Thyroid gland (tissue), 4 donors: Measurements from ENCODE around the gene DBT. TPM values are rescaled to one million over a fixed set of nuclear protein-coding genes. Genes with fewer than 3 reads are reported as not detected.

Experiments used
- DNase-seq, 2 donors: peaks; one replicate each; pipeline ENCODE4 v3.0.0-alpha.2; 2019
- H3K27ac ChIP-seq, 3 donors: fragments of 200-600 bp; sonication (generic); 1 replicate in 2 of 3; 2 replicates in 1 of 3; pipeline ENCODE4 v1.5.1; 2016 to 2019; ENCODE audit warnings: mild to moderate bottlenecking in 1 of 3, moderate library complexity in 1 of 3
- H3K27me3 ChIP-seq: fragments of 200-600 bp; sonication (generic); one replicate; pipeline ENCODE4 v1.5.1; 2019
- H3K36me3 ChIP-seq, 2 donors: fragments of 200-600 bp; sonication (generic); one replicate each; pipeline ENCODE4 v1.5.1; 2016 to 2019
- H3K4me1 ChIP-seq, 2 donors: fragments of 200-600 bp; sonication (generic); one replicate each; pipeline ENCODE4 v1.5.1; 2017 to 2019
- H3K4me3 ChIP-seq, 3 donors: fragments of 200-600 bp; sonication (generic); replicated peaks in 1 of 3; 1 replicate in 2 of 3; 2 replicates in 1 of 3; pipeline ENCODE4 v1.5.1; 2016; ENCODE audit warnings: mild to moderate bottlenecking in 1 of 3
- H3K9me3 ChIP-seq: fragments of 200-600 bp; sonication (generic); one replicate; pipeline ENCODE4 v1.5.1; 2017
- CTCF ChIP-seq, 6 experiments: fragments of 200-600 bp in 3 of 6; fragments of 450-650 bp in 3 of 6; sonication (generic) in 3 of 6; IDR thresholded peaks; one replicate each; pipeline ENCODE4 v1.5.1; 2016 to 2019; ENCODE audit warnings: antibody characterized with exemption in 6 of 6, mild to moderate bottlenecking in 2 of 6, inconsistent platforms in 1 of 6, moderate library complexity in 1 of 6
- POLR2A ChIP-seq, 2 donors: fragments of 450-650 bp; IDR thresholded peaks; one replicate each; pipeline ENCODE4 v1.6.1; 2017; ENCODE audit warnings: antibody characterized with exemption in 2 of 2, mild to moderate bottlenecking in 2 of 2, moderate library complexity in 1 of 2
- WGBS, 2 donors: methylation state at CpG; one replicate each; pipeline ENCODE4 v1.1.5; 2017; 5-methylcytosine and 5-hydroxymethylcytosine counted together
- intact Hi-C: fragments of 100-400 bp; cut with DNase I; formaldehyde crosslinking; loops from one replicate; pipeline ENCODE4 v1.15.1; 2023
- total RNA-seq, 4 donors: library from RNA; depleted of rRNA; stranded (reverse); fragments of >200 nt; gene quantifications; one replicate each; pipeline ENCODE4 v1.2.3, GENCODE V29; 2016

DBT gene
- total RNA-seq, 4 donors from 2014 or later = 9.8 to 14.9 (median 12.1) TPM

- H3K36me3 ChIP-seq = no peaks in the 10 kb centered on the region
- DNase-seq = no peak
- H3K9me3 ChIP-seq = no peaks in the 10 kb centered on the region
- no peaks in the 10 kb centered on the region for H3K27me3 ChIP-seq
- no peak overlapping the region for H3K27ac ChIP-seq
- peaks cover 0 to 5% of the 10 kb centered on the region in 2 donors for H3K4me1 ChIP-seq
- TF ChIP-seq POLR2A (IDR thresholded peaks at IDR 0.05) (no peak), CTCF (IDR thresholded peaks at IDR 0.05) (no peak)
- intact Hi-C loops = no loop called here
- H3K4me3 ChIP-seq = no peak overlapping the region
Measured at GRCh38 chr1:100162881-100163280, 86.8 kb downstream of the DBT start.

GRCh38 chr1:100152271-100152670 is 97.4 kb downstream of the DBT start:
- no peak for DNase-seq
- H3K27me3 ChIP-seq = no peaks in the 10 kb centered on the region
- WGBS, 2 donors = 77 to 82% methylated on average over 4 of the region's 4 CpGs
- TF ChIP-seq POLR2A (IDR thresholded peaks at IDR 0.05) (no peak), CTCF (IDR thresholded peaks at IDR 0.05) (no peak)
- no peaks in the 10 kb centered on the region for H3K9me3 ChIP-seq
- H3K27ac ChIP-seq = no peak overlapping the region
- intact Hi-C loops = no loop called here
- H3K4me1 ChIP-seq = no peaks in the 10 kb centered on the region
- no peak overlapping the region for H3K4me3 ChIP-seq
- peaks cover 5 to 14% of the 10 kb centered on the region in 2 donors for H3K36me3 ChIP-seq

- 74 to 79% methylated on average over 2 of the region's 2 CpGs for WGBS, 2 donors
- H3K36me3 ChIP-seq = peaks cover 5 to 20% of the 10 kb centered on the region in 2 donors
- H3K27ac ChIP-seq = no peak overlapping the region
- no peaks in the 10 kb centered on the region for H3K4me1 ChIP-seq
- DNase-seq = no peak
- H3K27me3 ChIP-seq = no peaks in the 10 kb centered on the region
- no peak for TF ChIP-seq CTCF (IDR thresholded peaks at IDR 0.05)
- no peak for TF ChIP-seq POLR2A (IDR thresholded peaks at IDR 0.05)
- H3K9me3 ChIP-seq = no peaks in the 10 kb centered on the region
- H3K4me3 ChIP-seq = no peak overlapping the region
- intact Hi-C loops = no loop called here
Measured at GRCh38 chr1:100151679-100152078, 98.0 kb downstream of the DBT start.

- intact Hi-C loops = no loop called here
- DNase-seq = no peak
Measured at GRCh38 chr1:100147875-100148274, 101.8 kb downstream of the DBT start.

GRCh38 chr1:100146958-100147357 is 102.7 kb downstream of the DBT start:
- H3K4me1 ChIP-seq = no peaks in the 10 kb centered on the region
- no peak overlapping the region for H3K4me3 ChIP-seq
- H3K9me3 ChIP-seq = no peaks in the 10 kb centered on the region
- intact Hi-C loops = no loop called here
- peaks cover 35 to 55% of the 10 kb centered on the region in 2 donors for H3K36me3 ChIP-seq
- TF ChIP-seq POLR2A (IDR thresholded peaks at IDR 0.05) = no peak
- no peak for TF ChIP-seq CTCF (IDR thresholded peaks at IDR 0.05)
- H3K27me3 ChIP-seq = no peaks in the 10 kb centered on the region
- no peak for DNase-seq
- no peak overlapping the region for H3K27ac ChIP-seq
- 95 to 99% methylated on average over 1 of the region's 1 CpG for WGBS, 2 donors

More at GRCh38 chr1:100147875-100148274, 101.8 kb downstream of the DBT start:
- Histone ChIP-seq H3K4me3 (no peak overlapping the region), H3K4me1 (no peaks in the 10 kb centered on the region), H3K27ac (no peak overlapping the region), H3K9me3 (no peaks in the 10 kb centered on the region), H3K36me3 (peaks cover 34 to 54% of the 10 kb centered on the region in 2 donors), H3K27me3 (no peaks in the 10 kb centered on the region)
- no peak for TF ChIP-seq CTCF (IDR thresholded peaks at IDR 0.05)
- no peak for TF ChIP-seq POLR2A (IDR thresholded peaks at IDR 0.05)
- WGBS, 2 donors = 90 to 94% methylated on average over 4 of the region's 4 CpGs
